GM12801 (cell line): ENCODE data around the gene SOD3.

Experiments
- TF ChIP-seq, protein P1 (sequence below): IDR thresholded peaks from one replicate; pipeline ENCODE4 v1.5.1; 2011; ENCODE audit warnings: control low read depth; ENCODE audit not compliant: insufficient read length; ENCODE audit errors: extremely low read depth

The SOD3 gene

DNA sequence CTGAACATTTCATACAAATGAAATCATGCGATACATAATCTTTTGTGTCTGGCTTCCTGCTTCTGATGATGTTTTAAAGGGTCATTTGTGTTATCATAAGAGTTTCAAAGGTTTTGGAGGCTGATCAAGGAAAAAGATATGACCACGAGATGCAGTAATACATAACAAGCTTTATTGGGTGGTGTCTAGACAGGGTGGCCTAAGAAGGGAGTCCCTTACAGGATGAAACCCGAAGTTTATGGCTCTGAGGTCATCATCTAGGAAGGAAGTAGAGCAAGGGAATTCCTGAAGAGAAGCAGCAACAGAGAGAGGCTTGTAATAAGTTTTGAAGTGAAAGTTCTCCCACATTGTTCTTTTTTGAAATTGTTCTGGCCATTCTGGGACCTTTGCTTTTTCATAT, 40.8 kb upstream of the SOD3 start:
- TF ChIP-seq, protein P1, sequence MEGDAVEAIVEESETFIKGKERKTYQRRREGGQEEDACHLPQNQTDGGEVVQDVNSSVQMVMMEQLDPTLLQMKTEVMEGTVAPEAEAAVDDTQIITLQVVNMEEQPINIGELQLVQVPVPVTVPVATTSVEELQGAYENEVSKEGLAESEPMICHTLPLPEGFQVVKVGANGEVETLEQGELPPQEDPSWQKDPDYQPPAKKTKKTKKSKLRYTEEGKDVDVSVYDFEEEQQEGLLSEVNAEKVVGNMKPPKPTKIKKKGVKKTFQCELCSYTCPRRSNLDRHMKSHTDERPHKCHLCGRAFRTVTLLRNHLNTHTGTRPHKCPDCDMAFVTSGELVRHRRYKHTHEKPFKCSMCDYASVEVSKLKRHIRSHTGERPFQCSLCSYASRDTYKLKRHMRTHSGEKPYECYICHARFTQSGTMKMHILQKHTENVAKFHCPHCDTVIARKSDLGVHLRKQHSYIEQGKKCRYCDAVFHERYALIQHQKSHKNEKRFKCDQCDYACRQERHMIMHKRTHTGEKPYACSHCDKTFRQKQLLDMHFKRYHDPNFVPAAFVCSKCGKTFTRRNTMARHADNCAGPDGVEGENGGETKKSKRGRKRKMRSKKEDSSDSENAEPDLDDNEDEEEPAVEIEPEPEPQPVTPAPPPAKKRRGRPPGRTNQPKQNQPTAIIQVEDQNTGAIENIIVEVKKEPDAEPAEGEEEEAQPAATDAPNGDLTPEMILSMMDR = no peak

DNA sequence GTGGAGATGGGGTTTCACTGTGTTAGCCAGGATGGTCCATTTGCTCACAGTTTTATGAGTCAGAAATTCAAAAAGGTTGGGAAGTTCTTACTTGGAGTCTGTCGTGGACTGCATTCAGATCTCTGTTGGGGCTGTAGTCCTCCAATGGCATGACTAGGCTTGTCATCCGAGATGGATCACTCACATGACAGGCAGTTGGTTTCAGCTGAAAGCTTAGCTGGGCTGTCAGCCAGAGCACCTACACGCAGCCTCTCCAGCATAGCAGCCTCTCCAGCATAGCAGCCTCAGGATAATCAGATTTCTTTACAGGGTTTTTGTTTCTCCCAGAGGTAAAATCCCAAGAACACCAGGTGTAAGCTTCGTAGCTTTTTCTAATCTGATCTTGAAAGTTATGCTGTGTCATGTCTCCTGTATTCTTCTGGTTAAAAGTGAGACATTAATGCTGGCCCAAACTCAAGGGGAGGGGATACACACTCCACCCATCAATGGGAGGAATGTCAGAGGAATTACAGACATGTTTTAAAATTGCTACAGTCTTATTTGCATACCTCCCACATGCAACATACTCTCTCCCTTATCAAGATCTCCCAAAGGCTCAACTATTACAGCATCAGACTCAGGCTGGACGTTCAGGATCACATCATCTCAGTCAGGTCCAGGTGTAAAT, 31.6 kb upstream of the SOD3 start:
- TF ChIP-seq, protein P1 = no peak

DNA sequence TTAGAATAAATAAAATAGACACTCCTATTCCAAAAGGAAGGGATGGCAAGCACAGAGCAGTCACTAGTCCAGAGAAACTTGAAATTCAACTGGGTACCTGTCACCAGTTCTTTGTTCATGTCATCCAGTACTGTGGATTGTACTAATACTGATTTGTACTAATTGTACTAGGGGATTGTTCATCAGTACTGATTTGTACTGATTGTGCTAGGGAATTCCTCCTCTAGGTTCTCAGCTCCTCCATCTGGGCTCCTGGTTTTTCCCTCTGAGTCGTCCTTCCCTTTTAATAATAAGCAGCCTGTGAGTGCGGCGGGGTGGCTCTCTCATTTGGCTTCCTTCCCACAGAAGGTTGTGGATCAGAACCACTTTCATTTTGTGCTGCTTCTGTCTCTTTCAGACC, 31.0 kb upstream of the SOD3 start:
- TF ChIP-seq, protein P1 = no peak

DNA sequence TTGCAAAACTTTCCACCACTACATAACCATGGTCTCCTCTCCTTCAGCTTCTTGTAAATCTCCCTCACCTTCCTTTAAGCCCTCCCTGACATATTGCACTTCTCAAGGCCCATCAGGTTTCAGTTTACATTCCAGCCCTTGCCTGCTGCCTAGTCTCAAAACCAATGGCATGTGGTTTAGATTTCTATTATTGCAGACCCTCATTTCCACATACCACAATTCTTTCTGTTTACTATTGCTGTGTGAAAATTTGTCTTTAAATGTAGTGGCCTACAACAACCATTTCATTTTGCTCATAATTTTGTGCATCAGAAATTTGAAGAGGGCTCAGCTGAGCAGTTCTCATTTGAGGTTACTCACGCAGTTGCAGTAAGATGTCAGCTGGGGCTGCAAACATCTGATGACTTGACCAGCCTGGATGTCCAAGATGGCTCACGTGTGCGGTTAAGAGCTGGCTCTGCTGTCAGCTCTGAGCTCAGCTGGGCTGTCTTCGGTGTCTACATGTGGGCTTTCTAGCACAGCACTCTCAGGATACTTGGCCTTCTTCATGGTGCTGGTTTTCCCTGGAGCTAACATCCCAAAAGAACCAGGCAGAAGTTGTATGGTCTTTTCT, 29.9 kb upstream of the SOD3 start:
- TF ChIP-seq, protein P1 = no peak

DNA sequence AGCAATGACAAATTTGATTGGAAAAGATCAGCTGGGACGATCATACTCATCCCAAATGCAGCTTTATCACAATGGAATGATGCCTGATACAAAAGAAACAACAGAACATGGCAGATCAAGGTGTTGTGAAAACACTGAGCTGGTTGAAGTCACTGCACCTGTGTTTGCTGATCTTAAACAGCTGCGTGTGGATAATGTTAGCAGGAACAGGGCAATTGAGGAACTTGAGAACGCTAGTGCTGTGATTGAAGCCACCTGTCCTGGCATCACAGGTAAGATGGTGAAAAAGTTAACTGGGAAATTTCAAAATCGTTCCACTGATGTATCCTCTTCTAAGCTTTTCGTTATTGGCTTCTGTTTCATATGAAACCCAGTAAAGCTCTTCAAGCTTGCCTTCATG, 27.4 kb upstream of the SOD3 start:
- TF ChIP-seq, protein P1 = no peak

DNA sequence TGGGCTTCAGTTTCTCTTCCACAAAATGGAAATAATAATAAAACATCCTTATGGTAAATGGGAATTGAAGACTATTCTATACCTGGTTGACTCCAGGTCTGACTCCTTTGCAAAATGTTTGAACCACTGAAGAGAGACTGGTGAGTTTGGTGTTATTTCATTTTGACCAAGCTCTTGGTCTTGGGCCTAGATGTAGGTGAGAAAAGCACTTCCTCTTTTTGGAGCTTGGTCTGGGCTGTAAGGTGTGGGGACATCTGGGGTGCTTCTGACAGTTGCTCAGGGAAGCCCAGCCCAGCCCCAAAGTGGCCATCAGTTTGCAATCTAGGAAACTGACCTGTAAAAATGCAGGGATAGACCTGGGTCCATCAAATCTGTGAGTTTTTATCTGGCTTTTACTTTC, 26.8 kb upstream of the SOD3 start:
- TF ChIP-seq, protein P1 = no peak

DNA sequence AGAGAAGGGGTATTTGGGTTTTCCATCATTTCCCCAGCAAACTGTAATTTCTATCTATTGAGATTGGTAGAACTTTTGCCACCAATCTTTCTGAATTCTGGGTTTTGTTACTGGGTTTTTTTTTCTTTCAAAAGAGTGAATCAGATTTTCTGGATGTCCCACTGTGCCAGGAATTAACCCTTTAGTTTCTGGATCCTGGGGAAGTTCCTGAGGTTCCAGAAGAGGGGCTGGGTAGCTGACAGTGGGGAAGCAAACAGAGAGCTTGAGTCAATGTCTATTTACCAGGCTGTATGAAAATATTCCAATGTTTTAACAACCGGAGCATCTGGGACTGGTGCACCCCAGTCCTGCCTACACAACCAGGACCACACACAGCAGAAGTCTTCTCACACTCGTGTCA, 25.8 kb upstream of the SOD3 start:
- TF ChIP-seq, protein P1 = no peak
